NCI-H69 (cell line): ENCODE data around the gene PDE9A.

Source experiments
- DNase-seq: peaks from one replicate; lab custom pipeline; 2025; lab: John Stamatoyannopoulos, UW

The PDE9A gene

GRCh38 chr21:42657676-42658319 is 4.4 kb downstream of the PDE9A start:
- DNase-seq = no peak

DNA sequence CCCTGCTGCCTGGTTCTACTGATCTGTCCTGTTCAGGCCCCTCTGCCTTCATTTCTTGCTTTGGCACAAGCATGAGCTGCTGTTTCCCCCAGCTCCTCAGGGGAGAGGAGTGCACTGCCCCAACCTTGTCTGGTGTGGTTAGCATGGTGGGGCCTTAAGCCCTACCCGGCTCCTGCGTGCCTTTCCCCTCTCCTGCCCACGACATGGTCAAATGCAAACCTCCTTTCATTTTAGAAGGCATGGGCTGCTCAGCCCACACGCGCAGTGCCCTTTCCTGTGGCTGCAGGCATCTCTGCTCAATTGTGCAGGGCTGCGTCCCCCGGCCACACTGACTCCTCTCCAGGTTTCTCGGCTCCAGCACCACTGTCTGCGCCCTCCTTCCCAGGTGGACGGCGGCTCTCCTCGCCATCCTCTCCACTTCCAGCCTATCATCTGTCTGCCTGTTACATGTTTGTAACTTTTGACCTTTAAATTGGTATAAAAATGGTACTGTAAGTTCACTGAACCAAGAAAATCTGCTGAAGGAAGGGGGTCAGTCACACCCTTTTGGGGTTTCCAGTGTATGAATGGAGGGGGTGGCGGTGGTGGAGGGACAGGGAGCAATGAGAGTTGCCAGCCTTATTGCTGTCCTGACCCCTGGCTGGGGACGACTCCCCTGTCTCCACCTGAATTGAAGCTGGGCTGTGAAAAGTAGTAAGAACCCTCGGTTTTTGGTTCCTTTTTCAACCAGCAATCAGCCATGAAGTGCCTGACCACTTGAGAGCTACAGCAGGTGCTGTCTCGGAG is 5.1 kb downstream of the PDE9A start:
- DNase-seq = no peak

- no peak for DNase-seq
Observed at GRCh38 chr21:42659416-42660117, 6.1 kb downstream of the PDE9A start.

DNA sequence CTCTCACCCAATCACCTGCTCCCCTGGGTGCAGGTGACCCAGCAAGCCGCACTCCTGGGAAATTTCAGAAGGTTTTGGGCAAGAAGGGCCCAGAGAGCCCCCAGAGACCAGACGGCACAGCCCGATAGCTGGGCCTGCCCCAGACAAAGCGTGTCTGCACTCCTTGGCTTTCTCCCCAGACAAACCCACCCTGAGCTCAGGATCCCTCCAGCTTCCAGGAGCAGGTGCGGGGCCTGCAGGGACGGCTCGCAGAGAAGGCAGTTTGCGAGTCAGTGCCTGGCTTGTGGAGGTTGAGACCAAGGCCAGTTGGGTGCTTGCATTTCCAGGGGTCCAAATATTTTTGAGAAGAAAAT is 6.7 kb downstream of the PDE9A start:
- no peak for DNase-seq

DNA sequence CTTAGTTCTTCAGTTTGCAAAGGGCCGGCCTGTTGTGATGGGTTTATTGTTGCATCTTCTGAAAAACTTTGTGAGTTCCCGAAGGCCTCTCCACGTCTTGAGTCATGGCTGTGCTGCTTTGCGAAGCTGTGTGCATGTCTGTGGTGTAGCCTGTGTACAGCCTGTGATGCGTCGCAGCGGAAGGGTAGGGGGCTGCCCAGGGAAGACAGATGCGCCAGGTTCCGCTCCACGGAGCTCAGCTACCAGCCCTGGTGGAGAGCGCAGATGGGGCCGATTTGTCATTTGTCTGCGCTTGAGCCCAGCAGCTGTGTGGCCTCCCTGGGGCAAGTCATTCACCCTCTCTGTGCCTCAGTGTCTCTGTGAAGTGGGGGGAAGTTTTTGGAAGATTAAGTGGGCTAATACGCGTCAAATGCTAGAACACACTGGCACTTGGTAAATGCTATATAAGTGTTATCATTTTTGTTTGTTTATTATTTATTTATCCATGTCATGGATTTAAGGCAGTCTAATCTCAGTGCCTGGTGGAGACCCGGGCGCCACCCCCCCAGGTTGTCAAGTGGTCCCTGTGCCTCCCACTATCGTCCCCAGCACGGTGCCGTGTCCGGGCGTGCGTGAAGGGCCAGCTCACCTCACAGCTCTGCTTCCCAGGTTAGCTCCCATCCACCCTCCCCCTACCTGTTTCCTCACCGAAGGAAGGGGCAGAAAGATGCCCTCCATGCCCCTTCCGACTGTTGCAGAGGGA is 8.4 kb downstream of the PDE9A start:
- DNase-seq = no peak

- no peak for DNase-seq
Observed at GRCh38 chr21:42662430-42663199, 9.2 kb downstream of the PDE9A start.

DNA sequence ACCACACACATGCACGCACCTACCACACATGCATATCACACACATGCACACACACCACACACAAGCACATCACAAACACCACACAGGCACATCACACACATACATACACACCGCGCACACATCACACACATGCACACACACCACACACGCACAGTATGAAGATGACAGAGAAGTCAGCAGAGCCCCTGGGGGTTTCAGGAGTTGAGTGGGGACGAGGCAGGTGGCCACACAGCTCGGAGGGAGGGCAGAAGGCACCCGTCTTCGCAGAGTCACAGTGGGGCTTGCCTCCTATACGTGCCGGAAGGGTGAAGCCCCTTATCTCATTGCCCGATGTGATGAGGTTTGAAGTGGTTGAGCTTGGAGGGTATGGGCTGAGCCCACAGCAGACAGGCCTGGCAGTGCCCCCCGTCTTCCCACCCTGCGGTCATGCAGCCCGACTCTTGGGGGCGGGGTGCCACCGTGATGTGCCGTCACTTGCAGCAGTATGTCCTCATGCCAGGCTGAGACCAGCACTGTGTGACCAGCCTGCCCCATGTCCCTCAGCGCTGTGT is 9.9 kb downstream of the PDE9A start:
- DNase-seq = no peak

GRCh38 chr21:42663860-42664535 is 10.6 kb downstream of the PDE9A start:
- DNase-seq = peak; percentile 30

- DNase-seq = no peak
Observed at GRCh38 chr21:42664614-42665013, 11.2 kb downstream of the PDE9A start.

DNA sequence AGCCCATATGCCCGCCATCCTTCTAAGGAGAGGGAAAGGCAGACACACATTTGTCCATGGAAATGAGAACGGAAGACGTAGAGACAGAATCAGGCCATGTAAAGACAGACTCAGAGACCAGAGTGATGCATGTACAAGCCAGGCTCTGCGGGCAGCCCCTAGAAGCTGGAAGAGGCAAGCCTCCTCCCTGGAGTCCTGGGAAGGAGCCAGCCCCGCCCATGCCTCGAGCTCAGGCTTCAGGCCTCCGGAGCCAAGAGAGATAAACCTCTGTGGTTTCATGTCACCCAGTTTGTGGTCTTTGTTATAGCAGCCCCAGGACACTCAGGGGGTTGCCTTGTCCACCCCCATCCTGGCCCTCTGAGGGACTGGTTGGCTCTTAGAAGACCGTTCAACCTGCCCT is 11.6 kb downstream of the PDE9A start:
- DNase-seq = no peak

DNA sequence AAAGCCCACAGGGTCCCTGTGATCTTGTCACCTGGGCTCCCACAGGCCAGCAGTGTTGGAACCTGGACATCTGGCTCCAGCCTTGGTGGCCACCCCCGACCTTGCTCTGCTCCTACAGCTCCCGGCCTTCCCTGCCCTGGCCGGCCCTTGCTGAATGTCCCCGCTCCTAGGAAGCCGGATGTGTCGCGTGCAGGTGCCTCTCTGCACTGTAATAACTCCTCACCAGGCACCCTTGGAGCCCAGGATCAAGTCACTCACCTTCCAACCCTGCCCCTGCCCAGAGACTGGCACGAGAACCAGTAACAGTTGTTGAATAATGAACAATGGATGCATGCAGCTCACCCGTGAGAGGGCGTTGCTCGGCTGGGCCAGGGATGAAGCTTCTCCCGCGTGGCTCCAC is 12.1 kb downstream of the PDE9A start:
- no peak for DNase-seq

- DNase-seq = peak; percentile 43
Observed at GRCh38 chr21:42666023-42666747, 12.8 kb downstream of the PDE9A start.

DNA sequence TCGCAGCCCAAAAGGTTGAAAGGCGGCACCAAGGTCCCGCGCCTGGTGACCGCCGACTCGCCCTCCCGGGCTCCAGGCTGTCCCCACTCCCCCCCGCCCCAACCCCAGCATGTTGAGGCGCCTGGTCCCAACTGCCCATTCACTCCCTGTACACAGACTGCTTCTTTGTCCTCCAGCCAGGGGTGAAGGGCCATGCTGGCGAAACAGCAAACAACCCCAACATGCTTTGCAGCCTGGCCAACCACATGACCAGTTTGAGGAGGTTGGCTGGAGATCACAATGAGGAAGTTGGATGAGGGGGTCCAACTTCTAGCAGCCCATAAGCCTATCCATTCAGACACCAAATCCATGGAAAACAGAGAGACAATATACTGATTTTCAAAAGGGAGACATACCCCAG is 13.5 kb downstream of the PDE9A start:
- DNase-seq = no peak

- DNase-seq = no peak
Observed at GRCh38 chr21:42668298-42668992, 15.0 kb downstream of the PDE9A start.

DNA sequence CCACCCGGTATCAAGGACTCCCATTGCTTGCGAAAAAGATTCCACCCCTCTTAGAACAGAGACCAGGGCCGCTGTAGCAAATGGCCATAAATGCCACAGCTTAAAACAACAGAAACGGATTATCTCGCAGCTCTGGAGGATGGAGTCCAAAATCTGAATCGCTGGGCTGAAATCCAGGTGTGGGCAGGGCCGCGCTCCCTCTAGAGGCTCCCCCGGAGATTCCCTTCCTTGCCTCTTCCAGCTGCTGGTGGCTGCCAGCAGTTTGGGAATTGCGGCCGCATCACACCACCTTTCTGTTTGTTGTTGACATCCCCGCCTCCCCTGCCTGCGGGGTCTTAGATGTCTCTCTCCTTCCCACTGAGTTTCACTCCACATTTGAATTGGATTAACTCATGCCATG is 15.6 kb downstream of the PDE9A start:
- peak; percentile 21 for DNase-seq

DNA sequence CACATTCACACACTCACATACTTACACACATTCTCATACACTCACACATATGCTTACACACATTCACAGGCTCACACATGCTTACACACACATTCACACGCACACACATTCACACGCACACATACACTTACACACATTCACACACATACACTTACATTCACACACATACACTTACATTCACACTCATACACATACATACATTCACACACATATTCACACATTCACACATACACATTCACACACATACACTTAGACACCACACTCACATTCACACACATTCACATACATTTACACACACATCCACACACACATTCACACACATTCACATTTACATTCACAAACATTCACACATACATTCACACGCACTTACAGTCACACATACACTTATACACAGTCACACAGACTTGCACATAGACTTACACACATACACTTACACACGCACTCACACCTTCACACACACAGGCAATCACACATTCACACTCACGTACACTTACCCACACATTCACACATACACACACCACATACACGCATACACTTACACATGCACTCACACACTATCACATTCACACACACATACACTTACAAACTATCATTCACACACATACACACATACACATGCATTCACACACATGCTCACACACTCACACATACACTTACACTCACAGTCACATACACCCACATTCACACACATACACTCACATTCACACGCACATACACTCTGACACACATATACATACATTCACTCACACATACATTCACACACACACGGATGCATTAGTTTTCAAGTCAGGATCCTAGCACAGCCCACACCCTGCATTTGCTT is 16.8 kb downstream of the PDE9A start:
- no peak for DNase-seq

- DNase-seq = peak; percentile 50
Observed at GRCh38 chr21:42670884-42671283, 17.5 kb downstream of the PDE9A start.

GRCh38 chr21:42671778-42672593 is 18.6 kb downstream of the PDE9A start:
- DNase-seq = peak; percentile 85
